Neural cell (in vitro differentiated cells): ENCODE measurements around the gene FDXACB1. TPM values are rescaled to one million over a fixed set of nuclear protein-coding genes. Genes with fewer than 3 reads are reported as not detected.

ENCODE experiments used
- H2AFZ ChIP-seq: fragments of 200-600, 300-800 bp; sonication (generic), shearing (Covaris generic); 2 replicates; pipeline ENCODE4 v1.6.0; 2014; ENCODE audit warnings: low read depth, mild to moderate bottlenecking, antibody characterized with exemption, low read length, moderate library complexity
- H3F3A ChIP-seq: fragments of 200-600 bp; shearing (Covaris generic); 2 replicates; pipeline ENCODE4 v1.6.1; 2016; ENCODE audit warnings: mild to moderate bottlenecking, moderate library complexity, mixed read lengths, antibody characterized with exemption, low read length; ENCODE audit not compliant: insufficient read depth, poor library complexity, severe bottlenecking
- H3K27ac ChIP-seq: fragments of 200-600, 300-800 bp; sonication (generic), shearing (Covaris generic); 2 replicates; pipeline ENCODE4 v1.5.1; 2014; ENCODE audit warnings: mild to moderate bottlenecking, low read length, moderate library complexity
- H3K27me3 ChIP-seq: fragments of 300-800, 200-600 bp; sonication (generic), shearing (Covaris generic); 2 replicates; pipeline ENCODE4 v1.6.0; 2014; ENCODE audit warnings: mild to moderate bottlenecking, low read depth, low read length, moderate library complexity; ENCODE audit not compliant: insufficient read depth
- H3K36me3 ChIP-seq: fragments of 300-800, 200-600 bp; sonication (generic), shearing (Covaris generic); 2 replicates; pipeline ENCODE4 v1.5.1; 2014; ENCODE audit warnings: mild to moderate bottlenecking, antibody characterized with exemption, low read length, moderate library complexity; ENCODE audit not compliant: insufficient read depth
- H3K4me2 ChIP-seq: fragments of 300-800, 200-600 bp; sonication (generic), shearing (Covaris generic); 2 replicates; pipeline ENCODE4 v1.6.0; 2014; ENCODE audit warnings: mild to moderate bottlenecking, low read length
- H3K4me3 ChIP-seq: fragments of 300-800, 200-600 bp; sonication (generic), shearing (Covaris generic); 2 replicates; pipeline ENCODE4 v1.5.1; 2014; ENCODE audit warnings: mild to moderate bottlenecking, low read length, moderate library complexity
- H3K79me2 ChIP-seq: fragments of 200-600 bp; shearing (Covaris generic); replicated peaks from 2 replicates; pipeline ENCODE4 v1.6.0; 2014; ENCODE audit warnings: mild to moderate bottlenecking, low read length, moderate library complexity; ENCODE audit not compliant: insufficient read depth
- H3K9ac ChIP-seq: fragments of 300-800, 200-600 bp; sonication (generic), shearing (Covaris generic); 2 replicates; pipeline ENCODE4 v1.6.1; 2016; ENCODE audit warnings: mild to moderate bottlenecking, low read length, mixed read lengths
- H3K9me2 ChIP-seq: fragments of 200-600 bp; shearing (Covaris generic); 2 replicates; pipeline ENCODE4 v1.6.1; 2016; ENCODE audit warnings: mild to moderate bottlenecking, low read length, mixed read lengths; ENCODE audit not compliant: insufficient read depth
- H3K9me3 ChIP-seq: fragments of 200-600, 300-800 bp; sonication (generic), shearing (Covaris generic); 2 replicates; pipeline ENCODE4 v1.6.1; 2016; ENCODE audit warnings: mild to moderate bottlenecking, mixed run types, low read length, moderate library complexity, mixed read lengths
- H4K20me1 ChIP-seq: fragments of 200-600 bp; shearing (Covaris generic); 2 replicates; pipeline ENCODE4 v1.6.1; 2016; ENCODE audit warnings: mild to moderate bottlenecking, mixed run types; ENCODE audit not compliant: insufficient read depth
- EP300 ChIP-seq: fragments of 450-650 bp; conservative IDR thresholded peaks from 2 replicates; pipeline ENCODE4 v1.6.1; 2014; ENCODE audit warnings: antibody characterized with exemption, mild to moderate bottlenecking, moderate library complexity; ENCODE audit not compliant: poor library complexity, severe bottlenecking
- EZH2 ChIP-seq: fragments of 200-600, 300-800 bp; shearing (Covaris generic), sonication (generic); IDR thresholded peaks from 2 replicates; pipeline ENCODE4 v1.6.1; 2014; ENCODE audit warnings: antibody characterized with exemption, low read length, borderline replicate concordance, mild to moderate bottlenecking; ENCODE audit not compliant: insufficient read depth, poor library complexity, severe bottlenecking
- MXI1 ChIP-seq: fragments of 450-650 bp; conservative IDR thresholded peaks from 2 replicates; pipeline ENCODE4 v1.6.1; 2014; ENCODE audit warnings: antibody characterized with exemption, mild to moderate bottlenecking; ENCODE audit not compliant: poor library complexity, severe bottlenecking
- POLR2AphosphoS5 ChIP-seq: IDR thresholded peaks from 2 replicates; pipeline ENCODE4 v1.6.1; 2012
- RAD21 ChIP-seq: fragments of 450-650 bp; conservative IDR thresholded peaks from 2 replicates; pipeline ENCODE4 v1.6.1; 2014; ENCODE audit warnings: antibody characterized with exemption, mild to moderate bottlenecking, moderate library complexity
- SMC3 ChIP-seq: fragments of 450-650 bp; conservative IDR thresholded peaks from 2 replicates; pipeline ENCODE4 v1.6.1; 2014; ENCODE audit warnings: antibody characterized with exemption, mild to moderate bottlenecking, moderate library complexity; ENCODE audit not compliant: poor library complexity
- TAF1 ChIP-seq: IDR thresholded peaks from 2 replicates; pipeline ENCODE4 v1.6.1; 2012; ENCODE audit warnings: low read depth
- polyA plus RNA-seq: library from polyadenylated mRNA; depleted of rRNA; stranded (reverse); fragments of >200 nt; gene quantifications from 2 replicates; pipeline ENCODE4 v1.2.3, GENCODE V29; 2014
- TF ChIP-seq, protein P1 (sequence below): fragments of 450-650 bp; IDR thresholded peaks from 2 replicates; pipeline ENCODE4 v1.5.1; 2014; ENCODE audit warnings: antibody characterized with exemption, mild to moderate bottlenecking, moderate library complexity; ENCODE audit not compliant: poor library complexity, severe bottlenecking
- TF ChIP-seq, protein P2 (sequence below): IDR thresholded peaks from 2 replicates; pipeline ENCODE4 v1.6.1; 2012; ENCODE audit warnings: borderline replicate concordance

FDXACB1 gene
- polyA plus RNA-seq, 1 donor from 2014 or later = 3.1 TPM

GRCh38 chr11:111917788-111918187 lies 38.8 kb upstream of the FDXACB1 start:
- no peaks in the 10 kb centered on the region for H3K27me3 ChIP-seq
- H3K9ac ChIP-seq = no peak overlapping the region
- no peaks in the 10 kb centered on the region for H4K20me1 ChIP-seq
- no peaks in the 10 kb centered on the region for H3K36me3 ChIP-seq
- H3F3A ChIP-seq = no peaks in the 10 kb centered on the region
- TF ChIP-seq, protein P1, sequence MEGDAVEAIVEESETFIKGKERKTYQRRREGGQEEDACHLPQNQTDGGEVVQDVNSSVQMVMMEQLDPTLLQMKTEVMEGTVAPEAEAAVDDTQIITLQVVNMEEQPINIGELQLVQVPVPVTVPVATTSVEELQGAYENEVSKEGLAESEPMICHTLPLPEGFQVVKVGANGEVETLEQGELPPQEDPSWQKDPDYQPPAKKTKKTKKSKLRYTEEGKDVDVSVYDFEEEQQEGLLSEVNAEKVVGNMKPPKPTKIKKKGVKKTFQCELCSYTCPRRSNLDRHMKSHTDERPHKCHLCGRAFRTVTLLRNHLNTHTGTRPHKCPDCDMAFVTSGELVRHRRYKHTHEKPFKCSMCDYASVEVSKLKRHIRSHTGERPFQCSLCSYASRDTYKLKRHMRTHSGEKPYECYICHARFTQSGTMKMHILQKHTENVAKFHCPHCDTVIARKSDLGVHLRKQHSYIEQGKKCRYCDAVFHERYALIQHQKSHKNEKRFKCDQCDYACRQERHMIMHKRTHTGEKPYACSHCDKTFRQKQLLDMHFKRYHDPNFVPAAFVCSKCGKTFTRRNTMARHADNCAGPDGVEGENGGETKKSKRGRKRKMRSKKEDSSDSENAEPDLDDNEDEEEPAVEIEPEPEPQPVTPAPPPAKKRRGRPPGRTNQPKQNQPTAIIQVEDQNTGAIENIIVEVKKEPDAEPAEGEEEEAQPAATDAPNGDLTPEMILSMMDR = no peak
- TF ChIP-seq, protein P2, sequence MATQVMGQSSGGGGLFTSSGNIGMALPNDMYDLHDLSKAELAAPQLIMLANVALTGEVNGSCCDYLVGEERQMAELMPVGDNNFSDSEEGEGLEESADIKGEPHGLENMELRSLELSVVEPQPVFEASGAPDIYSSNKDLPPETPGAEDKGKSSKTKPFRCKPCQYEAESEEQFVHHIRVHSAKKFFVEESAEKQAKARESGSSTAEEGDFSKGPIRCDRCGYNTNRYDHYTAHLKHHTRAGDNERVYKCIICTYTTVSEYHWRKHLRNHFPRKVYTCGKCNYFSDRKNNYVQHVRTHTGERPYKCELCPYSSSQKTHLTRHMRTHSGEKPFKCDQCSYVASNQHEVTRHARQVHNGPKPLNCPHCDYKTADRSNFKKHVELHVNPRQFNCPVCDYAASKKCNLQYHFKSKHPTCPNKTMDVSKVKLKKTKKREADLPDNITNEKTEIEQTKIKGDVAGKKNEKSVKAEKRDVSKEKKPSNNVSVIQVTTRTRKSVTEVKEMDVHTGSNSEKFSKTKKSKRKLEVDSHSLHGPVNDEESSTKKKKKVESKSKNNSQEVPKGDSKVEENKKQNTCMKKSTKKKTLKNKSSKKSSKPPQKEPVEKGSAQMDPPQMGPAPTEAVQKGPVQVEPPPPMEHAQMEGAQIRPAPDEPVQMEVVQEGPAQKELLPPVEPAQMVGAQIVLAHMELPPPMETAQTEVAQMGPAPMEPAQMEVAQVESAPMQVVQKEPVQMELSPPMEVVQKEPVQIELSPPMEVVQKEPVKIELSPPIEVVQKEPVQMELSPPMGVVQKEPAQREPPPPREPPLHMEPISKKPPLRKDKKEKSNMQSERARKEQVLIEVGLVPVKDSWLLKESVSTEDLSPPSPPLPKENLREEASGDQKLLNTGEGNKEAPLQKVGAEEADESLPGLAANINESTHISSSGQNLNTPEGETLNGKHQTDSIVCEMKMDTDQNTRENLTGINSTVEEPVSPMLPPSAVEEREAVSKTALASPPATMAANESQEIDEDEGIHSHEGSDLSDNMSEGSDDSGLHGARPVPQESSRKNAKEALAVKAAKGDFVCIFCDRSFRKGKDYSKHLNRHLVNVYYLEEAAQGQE = no peak
- TF ChIP-seq TAF1 (no peak), RAD21 (no peak), POLR2AphosphoS5 (no peak), SMC3 (no peak)
- no peaks in the 10 kb centered on the region for H3K9me3 ChIP-seq
- no peak overlapping the region for H2AFZ ChIP-seq
- H3K79me2 ChIP-seq = no peaks in the 10 kb centered on the region
- H3K9me2 ChIP-seq = no peaks in the 10 kb centered on the region
- no peak overlapping the region for H3K4me2 ChIP-seq
- H3K4me3 ChIP-seq = no peak overlapping the region
- no peak overlapping the region for H3K27ac ChIP-seq

GRCh38 chr11:111917312-111917711 lies 38.3 kb upstream of the FDXACB1 start:
- TF ChIP-seq EP300 (no peak), RAD21 (no peak), TAF1 (no peak), MXI1 (no peak), SMC3 (no peak), EZH2 (no peak), POLR2AphosphoS5 (no peak)
- TF ChIP-seq, protein P2 = no peak
- TF ChIP-seq, protein P1 = no peak
- Histone ChIP-seq H3K4me2 (no peak overlapping the region), H3K27ac (no peak overlapping the region), H3K9me2 (no peaks in the 10 kb centered on the region), H4K20me1 (no peaks in the 10 kb centered on the region), H3K27me3 (no peaks in the 10 kb centered on the region), H3K9me3 (no peaks in the 10 kb centered on the region), H2AFZ (no peak overlapping the region), H3K36me3 (no peaks in the 10 kb centered on the region), H3F3A (no peaks in the 10 kb centered on the region), H3K9ac (no peak overlapping the region), H3K79me2 (no peaks in the 10 kb centered on the region), H3K4me3 (no peak overlapping the region)
